T-helper 17 cell (primary cell): ENCODE results near the gene FAH. TPM values are rescaled to one million over a fixed set of nuclear protein-coding genes. Genes with fewer than 3 reads are reported as not detected.

Experiments used
- ATAC-seq: fragments of 150-1000 bp; cut with Tn5 transposase; 2 replicates; pipeline ENCODE4 v1.10.0; 2021; ENCODE audit warnings: mild to moderate bottlenecking, moderate library complexity
- DNase-seq, 3 donors: peaks; one replicate each; pipeline versions ENCODE4 v3.0.0 to v3.0.0-alpha.2; 2020 to 2021
- H3K9me3 ChIP-seq: one replicate; pipeline ENCODE4 v1.7.0; 2013; ENCODE audit warnings: low read length, mild to moderate bottlenecking; ENCODE audit not compliant: control insufficient read depth, poor library complexity, severe bottlenecking
- H3K27ac Mint-ChIP-seq: one replicate; pipeline ENCODE4 v1.8.0; 2022; ENCODE audit warnings: mild to moderate bottlenecking, moderate library complexity, mixed read lengths
- H3K27me3 Mint-ChIP-seq: one replicate; pipeline ENCODE4 v1.8.0; 2022; ENCODE audit warnings: mixed read lengths
- H3K36me3 Mint-ChIP-seq: one replicate; pipeline ENCODE4 v1.8.0; 2022; ENCODE audit warnings: low read depth, mixed read lengths
- H3K4me1 Mint-ChIP-seq: one replicate; pipeline ENCODE4 v1.8.0; 2022; ENCODE audit warnings: mild to moderate bottlenecking, mixed read lengths
- H3K4me3 Mint-ChIP-seq: one replicate; pipeline ENCODE4 v1.8.0; 2022; ENCODE audit warnings: mild to moderate bottlenecking, moderate library complexity, mixed read lengths
- total RNA-seq, 4 donors: library from RNA in 2 of 4; stranded (reverse) in 2 of 4; gene quantifications; one replicate each; pipeline ENCODE4 v1.2.3 and lab custom pipeline; 2022 to 2026

Gene FAH
- total RNA-seq, 2 donors from 2014 or later, result 5.2 to 16.3 TPM

- H3K9me3 ChIP-seq, result no peaks in the 10 kb centered on the region
- ATAC-seq, result no peak
- H3K4me3 Mint-ChIP-seq, result no peak overlapping the region
- peaks cover 10% of the 10 kb centered on the region for H3K36me3 Mint-ChIP-seq
- no peaks in the 10 kb centered on the region for H3K27me3 Mint-ChIP-seq
- H3K4me1 Mint-ChIP-seq, result peaks cover 12% of the 10 kb centered on the region
- no peak overlapping the region for H3K27ac Mint-ChIP-seq
- DNase-seq, result no peak
Observed at GRCh38 chr15:80182611-80183261, 29.9 kb downstream of the FAH start.

GRCh38 chr15:80183306-80183705 is 30.5 kb downstream of the FAH start:
- ATAC-seq, result no peak
- peaks cover 10% of the 10 kb centered on the region for H3K36me3 Mint-ChIP-seq
- H3K27ac Mint-ChIP-seq, result no peak overlapping the region
- H3K4me3 Mint-ChIP-seq, result no peak overlapping the region
- no peak for DNase-seq
- H3K4me1 Mint-ChIP-seq, result peaks cover 12% of the 10 kb centered on the region
- H3K9me3 ChIP-seq, result no peaks in the 10 kb centered on the region
- H3K27me3 Mint-ChIP-seq, result no peaks in the 10 kb centered on the region

- H3K4me3 Mint-ChIP-seq, result no peak overlapping the region
- DNase-seq (no peak), ATAC-seq (no peak)
Observed at GRCh38 chr15:80183886-80184285, 31.1 kb downstream of the FAH start.

GRCh38 chr15:80184554-80184953 is 31.8 kb downstream of the FAH start:
- ATAC-seq, result no peak
- Mint-ChIP-seq H3K4me1 (peaks cover 10% of the 10 kb centered on the region), H3K4me3 (no peak overlapping the region), H3K27me3 (no peaks in the 10 kb centered on the region), H3K36me3 (peaks cover 12% of the 10 kb centered on the region), H3K27ac (no peak overlapping the region)
- no peak for DNase-seq
- H3K9me3 ChIP-seq, result no peaks in the 10 kb centered on the region

More at GRCh38 chr15:80183886-80184285, 31.1 kb downstream of the FAH start:
- H3K36me3 Mint-ChIP-seq, result peaks cover 12% of the 10 kb centered on the region
- no peak overlapping the region for H3K27ac Mint-ChIP-seq
- H3K4me1 Mint-ChIP-seq, result peaks cover 12% of the 10 kb centered on the region
- no peaks in the 10 kb centered on the region for H3K9me3 ChIP-seq
- no peaks in the 10 kb centered on the region for H3K27me3 Mint-ChIP-seq

- Mint-ChIP-seq H3K27ac (no peak overlapping the region), H3K4me3 (no peak overlapping the region), H3K27me3 (no peaks in the 10 kb centered on the region), H3K36me3 (peaks cover 10% of the 10 kb centered on the region), H3K4me1 (peaks cover 8% of the 10 kb centered on the region)
- DNase-seq (no peak), ATAC-seq (no peak)
- no peaks in the 10 kb centered on the region for H3K9me3 ChIP-seq
Observed at GRCh38 chr15:80185152-80185551, 32.4 kb downstream of the FAH start.

GRCh38 chr15:80186066-80186465 is 33.3 kb downstream of the FAH start:
- Mint-ChIP-seq H3K4me1 (peaks cover 8% of the 10 kb centered on the region), H3K4me3 (no peak overlapping the region), H3K27me3 (no peaks in the 10 kb centered on the region), H3K36me3 (peaks cover 10% of the 10 kb centered on the region), H3K27ac (no peak overlapping the region)
- H3K9me3 ChIP-seq, result no peaks in the 10 kb centered on the region
- ATAC-seq (no peak), DNase-seq (no peak)

DNA sequence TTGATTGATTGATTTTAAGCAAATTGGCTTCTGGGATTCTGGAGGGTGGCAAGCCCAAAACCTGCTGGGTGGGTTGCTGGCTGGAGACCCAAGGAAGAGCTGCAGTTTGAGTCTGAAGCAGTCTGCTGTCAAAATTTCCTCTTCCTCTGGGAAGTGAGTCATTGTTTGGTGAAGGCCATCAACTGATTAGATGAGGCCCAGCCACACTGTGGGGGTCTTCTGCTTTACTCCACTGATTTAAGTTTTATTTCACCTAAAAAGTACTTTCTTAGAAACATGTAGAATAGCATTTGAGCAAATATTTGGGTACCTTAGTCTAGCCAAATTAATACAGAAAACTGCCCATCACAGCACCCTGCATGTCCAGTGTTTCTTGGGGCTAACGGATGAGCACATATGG is 33.8 kb downstream of the FAH start:
- no peak overlapping the region for H3K4me3 Mint-ChIP-seq
- H3K27ac Mint-ChIP-seq, result no peak overlapping the region
- no peaks in the 10 kb centered on the region for H3K9me3 ChIP-seq
- H3K36me3 Mint-ChIP-seq, result peaks cover 10% of the 10 kb centered on the region
- DNase-seq (no peak), ATAC-seq (no peak)
- peaks cover 8% of the 10 kb centered on the region for H3K4me1 Mint-ChIP-seq
- no peaks in the 10 kb centered on the region for H3K27me3 Mint-ChIP-seq

- Mint-ChIP-seq H3K36me3 (peaks cover 7% of the 10 kb centered on the region), H3K27ac (no peak overlapping the region), H3K4me1 (peaks cover 2% of the 10 kb centered on the region), H3K27me3 (peaks cover 4% of the 10 kb centered on the region), H3K4me3 (no peak overlapping the region)
- H3K9me3 ChIP-seq, result no peaks in the 10 kb centered on the region
- ATAC-seq (no peak), DNase-seq (no peak)
Observed at GRCh38 chr15:80188251-80188650, 35.5 kb downstream of the FAH start.

- Mint-ChIP-seq H3K4me1 (no peaks in the 10 kb centered on the region), H3K27me3 (peaks cover 4% of the 10 kb centered on the region), H3K4me3 (no peak overlapping the region), H3K36me3 (peaks cover 7% of the 10 kb centered on the region), H3K27ac (no peak overlapping the region)
- ATAC-seq, result no peak
- H3K9me3 ChIP-seq, result no peaks in the 10 kb centered on the region
- DNase-seq, result no peak
Observed at GRCh38 chr15:80191198-80191597, 38.4 kb downstream of the FAH start.

- DNase-seq (no peak), ATAC-seq (no peak)
- Mint-ChIP-seq H3K36me3 (peaks cover 7% of the 10 kb centered on the region), H3K4me3 (no peak overlapping the region), H3K27me3 (peaks cover 4% of the 10 kb centered on the region), H3K27ac (no peak overlapping the region), H3K4me1 (no peaks in the 10 kb centered on the region)
- no peaks in the 10 kb centered on the region for H3K9me3 ChIP-seq
Observed at GRCh38 chr15:80191897-80192595, 39.2 kb downstream of the FAH start.

- no peaks in the 10 kb centered on the region for H3K36me3 Mint-ChIP-seq
- H3K9me3 ChIP-seq, result no peaks in the 10 kb centered on the region
- no peak for DNase-seq
- H3K4me1 Mint-ChIP-seq, result no peaks in the 10 kb centered on the region
- H3K27me3 Mint-ChIP-seq, result peaks cover 17% of the 10 kb centered on the region
- ATAC-seq, result no peak
- no peak overlapping the region for H3K27ac Mint-ChIP-seq
- H3K4me3 Mint-ChIP-seq, result no peak overlapping the region
Observed at GRCh38 chr15:80194186-80194585, 41.4 kb downstream of the FAH start.

- peaks cover 24% of the 10 kb centered on the region for H3K27me3 Mint-ChIP-seq
- H3K36me3 Mint-ChIP-seq, result peaks cover 3% of the 10 kb centered on the region
- H3K27ac Mint-ChIP-seq, result no peak overlapping the region
- ATAC-seq (no peak), DNase-seq (no peak)
- no peaks in the 10 kb centered on the region for H3K9me3 ChIP-seq
- H3K4me1 Mint-ChIP-seq, result no peaks in the 10 kb centered on the region
- H3K4me3 Mint-ChIP-seq, result no peak overlapping the region
Observed at GRCh38 chr15:80194914-80195313, 42.1 kb downstream of the FAH start.

DNA sequence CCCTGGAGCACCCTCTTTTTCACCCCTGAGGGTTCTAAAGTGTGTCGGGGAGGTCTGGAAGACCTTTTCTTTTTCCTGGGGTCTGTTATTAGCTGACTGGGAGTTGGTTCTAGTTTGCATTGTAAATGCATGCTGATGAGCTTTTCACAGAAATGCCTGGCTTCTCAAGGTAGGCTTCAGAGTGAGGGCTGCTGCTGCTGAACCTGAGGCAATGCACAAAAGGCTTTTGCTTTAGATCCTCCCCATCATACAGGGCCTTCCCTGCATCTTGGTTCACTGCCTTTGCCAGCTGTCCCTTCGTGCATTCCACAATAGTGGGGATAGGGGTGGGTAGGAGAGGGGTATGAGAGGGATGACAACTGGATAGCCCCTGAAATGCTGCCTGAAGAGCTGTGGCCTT is 46.6 kb downstream of the FAH start:
- H3K4me1 Mint-ChIP-seq, result peaks cover 2% of the 10 kb centered on the region
- H3K4me3 Mint-ChIP-seq, result no peak overlapping the region
- H3K27ac Mint-ChIP-seq, result no peak overlapping the region
- no peaks in the 10 kb centered on the region for H3K9me3 ChIP-seq
- ATAC-seq (no peak), DNase-seq (no peak)
- H3K36me3 Mint-ChIP-seq, result peaks cover 3% of the 10 kb centered on the region
- peaks cover 37% of the 10 kb centered on the region for H3K27me3 Mint-ChIP-seq

- Mint-ChIP-seq H3K27ac (no peak overlapping the region), H3K4me1 (peaks cover 2% of the 10 kb centered on the region), H3K4me3 (no peak overlapping the region), H3K36me3 (peaks cover 3% of the 10 kb centered on the region), H3K27me3 (peaks cover 37% of the 10 kb centered on the region)
- no peak for ATAC-seq
- H3K9me3 ChIP-seq, result no peaks in the 10 kb centered on the region
- no peak for DNase-seq
Observed at GRCh38 chr15:80199869-80200268, 47.1 kb downstream of the FAH start.
